DOHH2 (cell line): Measurements from ENCODE around the gene TIMD4.

Source experiments
- CTCF ChIP-seq: fragments of 200-600 bp; sonication (generic); IDR thresholded peaks from one replicate; pipeline ENCODE4 v1.5.1; 2014; ENCODE audit warnings: antibody characterized with exemption, mild to moderate bottlenecking, low read depth, low read length; ENCODE audit not compliant: poor library complexity, severe bottlenecking
- EZH2phosphoT487 ChIP-seq: fragments of 200-600 bp; sonication (generic); IDR thresholded peaks from 2 replicates; pipeline ENCODE4 v1.6.1; 2017; ENCODE audit warnings: borderline replicate concordance, mild to moderate bottlenecking, antibody characterized with exemption, low read length, moderate library complexity, mixed read lengths

- TF ChIP-seq CTCF: no peak
- no peak for TF ChIP-seq EZH2phosphoT487
These were observed 9.0 kb upstream of the TIMD4 start for GRCh38 chr5:156971848-156972525.
